ENCODE data around the gene FOXL3. TPM values are rescaled to one million over a fixed set of nuclear protein-coding genes. Genes with fewer than 3 reads are reported as not detected.
A peak's percentile ranks its signal among the peaks of the same experiment; 100 is the strongest.
"Not testable (repeated sequence)": the region's sequence is repeated elsewhere in the genome, so short reads cannot be mapped to it uniquely, and the experiment has no call there.

Gene FOXL3
- not detected for total RNA-seq
- long read RNA-seq: 0 reads

GRCh38 chr7:289756-290553 is at the start of gene FOXL3:
Gene FOXL3, plus strand, starts transcription at chr7:290170. Its CDS starts 0 bp downstream, at chr7:290170.
- intact Hi-C loops (cut with DNase I): no loop called here
- ATAC-seq (no peak), DNase-seq (peak; percentile 58)
- Histone ChIP-seq H3K36me3 (no peaks in the 10 kb centered on the region), H3K4me1 (no peaks in the 10 kb centered on the region), H3K27ac (no peak within 1 kb of the TSS), H3K4me3 (no peak within 1 kb of the TSS), H3K9me3 (no peaks in the 10 kb centered on the region), H3K27me3 (peaks cover 51% of the 10 kb centered on the region)
- no peak for TF ChIP-seq CTCF (IDR thresholded peaks at IDR 0.05)

- Histone ChIP-seq H3K27ac (no peak overlapping the region), H3K4me3 (no peak overlapping the region), H3K4me1 (peaks cover 3% of the 10 kb centered on the region), H3K9me3 (no peaks in the 10 kb centered on the region), H3K27me3 (no peaks in the 10 kb centered on the region), H3K36me3 (no peaks in the 10 kb centered on the region)
- TF ChIP-seq CTCF (IDR thresholded peaks at IDR 0.05): no peak
- intact Hi-C loops (cut with DNase I): no loop called here
- no peak for ATAC-seq
- DNase-seq: no peak
Observed at GRCh38 chr7:240887-241421, 49.0 kb upstream of the FOXL3 start.

GRCh38 chr7:241513-241912 is 48.5 kb upstream of the FOXL3 start:
- H3K27me3 ChIP-seq: no peaks in the 10 kb centered on the region
- ATAC-seq (no peak), DNase-seq (no peak)
- no peaks in the 10 kb centered on the region for H3K9me3 ChIP-seq
- H3K4me3 ChIP-seq: no peak overlapping the region
- no peak overlapping the region for H3K27ac ChIP-seq
- peaks cover 4% of the 10 kb centered on the region for H3K36me3 ChIP-seq
- intact Hi-C loops (cut with DNase I): no loop called here
- H3K4me1 ChIP-seq: no peaks in the 10 kb centered on the region
- no peak for TF ChIP-seq CTCF (IDR thresholded peaks at IDR 0.05)

- peaks cover 13% of the 10 kb centered on the region for H3K36me3 ChIP-seq
- DNase-seq, H3K9me3 ChIP-seq: not testable (repeated sequence)
Observed at GRCh38 chr7:242826-243579, 47.0 kb upstream of the FOXL3 start.

GRCh38 chr7:243580-243978 is 46.4 kb upstream of the FOXL3 start:
- H3K4me3 ChIP-seq; H3K27me3 ChIP-seq; H3K4me1 ChIP-seq; intact Hi-C loops (cut with DNase I); H3K27ac ChIP-seq; H3K9me3 ChIP-seq; ATAC-seq; DNase-seq: not testable (repeated sequence)
- peaks cover 16% of the 10 kb centered on the region for H3K36me3 ChIP-seq

More at GRCh38 chr7:242826-243579, 47.0 kb upstream of the FOXL3 start:
- H3K27ac ChIP-seq; intact Hi-C loops (cut with DNase I); H3K4me1 ChIP-seq; H3K4me3 ChIP-seq; ATAC-seq; H3K27me3 ChIP-seq: not testable (repeated sequence)

- intact Hi-C loops (cut with DNase I): no loop called here
- TF ChIP-seq CTCF (IDR thresholded peaks at IDR 0.05): no peak
- DNase-seq: no peak
- H3K27me3 ChIP-seq: no peaks in the 10 kb centered on the region
- no peaks in the 10 kb centered on the region for H3K4me1 ChIP-seq
- peaks cover 30% of the 10 kb centered on the region for H3K36me3 ChIP-seq
- ATAC-seq: no peak
- no peaks in the 10 kb centered on the region for H3K9me3 ChIP-seq
- no peak overlapping the region for H3K4me3 ChIP-seq
- no peak overlapping the region for H3K27ac ChIP-seq
Observed at GRCh38 chr7:244974-245373, 45.0 kb upstream of the FOXL3 start.
